ENCODE results near the gene ZMAT5.
"Not testable (repeated sequence)": the region's sequence is repeated elsewhere in the genome, so short reads cannot be mapped to it uniquely, and the experiment has no call there.

ZMAT5 gene

GRCh38 chr22:29786031-29786430, 19.2 kb upstream of the ZMAT5 start:
- DNase-seq (ENCODE audit: low read depth), result no peak

- no peak for DNase-seq (ENCODE audit: low read depth)
These were observed 17.9 kb upstream of the ZMAT5 start for GRCh38 chr22:29784451-29785361.

- no peak for DNase-seq (ENCODE audit: low read depth)
These were observed 15.4 kb upstream of the ZMAT5 start for GRCh38 chr22:29782061-29782845.

- no peak for DNase-seq (ENCODE audit: low read depth)
These were observed 14.2 kb upstream of the ZMAT5 start for GRCh38 chr22:29780748-29781676.

GRCh38 chr22:29780220-29780619, 13.4 kb upstream of the ZMAT5 start:
- no peak for DNase-seq (ENCODE audit: low read depth)

- DNase-seq (ENCODE audit: low read depth), result no peak
These were observed 6.4 kb upstream of the ZMAT5 start for GRCh38 chr22:29773233-29773632.

- no peak for DNase-seq (ENCODE audit: low read depth)
These were observed 5.4 kb upstream of the ZMAT5 start for GRCh38 chr22:29772170-29772641.

GRCh38 chr22:29769723-29770321, 3.0 kb upstream of the ZMAT5 start:
- no peak for DNase-seq (ENCODE audit: low read depth)

- no peak for DNase-seq (ENCODE audit: low read depth)
These were observed 1.4 kb upstream of the ZMAT5 start for GRCh38 chr22:29768052-29768693.

GRCh38 chr22:29767171-29768051, 604 bp upstream of the ZMAT5 start, which contains the start of gene UQCR10:
Gene UQCR10, plus strand, starts transcription at chr22:29767369. Its CDS starts 30 bp downstream, at chr22:29767399.
- peak; percentile 83 for DNase-seq (ENCODE audit: low read depth)

- no peak for DNase-seq (ENCODE audit: low read depth)
These were observed 739 bp downstream of the ZMAT5 start for GRCh38 chr22:29765905-29766631.

- no peak for DNase-seq (ENCODE audit: low read depth)
These were observed 4.5 kb downstream of the ZMAT5 start for GRCh38 chr22:29762263-29762662.

- DNase-seq (ENCODE audit: low read depth), result no peak
These were observed 7.8 kb downstream of the ZMAT5 start for GRCh38 chr22:29758959-29759358.

- DNase-seq (ENCODE audit: low read depth), result no peak
These were observed 8.7 kb downstream of the ZMAT5 start for GRCh38 chr22:29758068-29758622.

- DNase-seq (ENCODE audit: low read depth), result no peak
These were observed 9.7 kb downstream of the ZMAT5 start for GRCh38 chr22:29757096-29757495.

GRCh38 chr22:29756341-29756740, 10.5 kb downstream of the ZMAT5 start:
- DNase-seq (ENCODE audit: low read depth), result no peak

- no peak for DNase-seq (ENCODE audit: low read depth)
These were observed 10.9 kb downstream of the ZMAT5 start for GRCh38 chr22:29755889-29756288.

- not testable (repeated sequence) for DNase-seq (ENCODE audit: low read depth)
These were observed 12.0 kb downstream of the ZMAT5 start for GRCh38 chr22:29754658-29755395.
